ENCODE measurements around the gene HTRA2. TPM values are rescaled to one million over a fixed set of nuclear protein-coding genes. Genes with fewer than 3 reads are reported as not detected.
"Not testable (repeated sequence)": the region's sequence is repeated elsewhere in the genome, so short reads cannot be mapped to it uniquely, and the experiment has no call there.

HTRA2 gene
- total RNA-seq, 1 donor from 2014 or later = 53.1 TPM

DNA sequence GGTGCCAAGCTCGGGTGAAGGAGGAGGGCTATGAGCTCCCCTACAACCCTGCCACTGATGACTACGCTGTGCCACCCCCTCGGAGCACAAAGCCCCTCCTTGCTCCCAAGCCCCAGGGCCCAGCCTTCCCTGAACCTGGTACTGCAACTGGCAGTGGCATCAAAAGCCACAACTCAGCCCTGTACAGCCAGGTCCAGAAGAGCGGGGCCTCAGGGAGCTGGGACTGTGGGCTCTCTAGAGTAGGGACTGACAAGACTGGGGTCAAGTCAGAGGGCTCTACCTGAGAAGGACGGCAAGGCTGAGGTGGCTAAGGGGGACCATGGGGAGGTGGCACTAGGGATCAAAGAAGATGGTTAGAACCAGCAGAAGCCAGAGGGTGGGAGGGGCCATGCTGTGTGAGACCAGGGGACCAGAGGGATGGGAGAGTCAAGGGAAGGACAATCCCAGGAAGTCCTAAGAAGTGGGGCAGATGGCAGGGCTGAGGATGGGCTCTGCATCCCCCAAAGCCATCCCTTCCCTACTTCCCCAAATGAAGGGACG is 27.2 kb downstream of the HTRA2 start:
- Mint-ChIP-seq H3K27ac (no peak overlapping the region), H3K4me1 (peaks cover 25% of the 10 kb centered on the region), H3K27me3 (no peaks in the 10 kb centered on the region), H3K36me3 (ENCODE audit: low read depth) (peaks cover 16% of the 10 kb centered on the region), H3K4me3 (peak overlapping the region; percentile 97), H3K9me3 (no peaks in the 10 kb centered on the region)
- no peak for DNase-seq
- intact Hi-C loops (cut with micrococcal nuclease) = no loop called here
- ATAC-seq (ENCODE audit: low read depth) = no peak
- ChIA-PET CTCF (no interaction called here), POLR2A (interaction anchor here (0.9 to 1.6 kb wide), 2 partner anchors 20 to 27 kb away, joined by 3 to 5 read pairs; partner anchors contain the start of genes AUP1 and HTRA2)
- TF ChIP-seq, protein P1, sequence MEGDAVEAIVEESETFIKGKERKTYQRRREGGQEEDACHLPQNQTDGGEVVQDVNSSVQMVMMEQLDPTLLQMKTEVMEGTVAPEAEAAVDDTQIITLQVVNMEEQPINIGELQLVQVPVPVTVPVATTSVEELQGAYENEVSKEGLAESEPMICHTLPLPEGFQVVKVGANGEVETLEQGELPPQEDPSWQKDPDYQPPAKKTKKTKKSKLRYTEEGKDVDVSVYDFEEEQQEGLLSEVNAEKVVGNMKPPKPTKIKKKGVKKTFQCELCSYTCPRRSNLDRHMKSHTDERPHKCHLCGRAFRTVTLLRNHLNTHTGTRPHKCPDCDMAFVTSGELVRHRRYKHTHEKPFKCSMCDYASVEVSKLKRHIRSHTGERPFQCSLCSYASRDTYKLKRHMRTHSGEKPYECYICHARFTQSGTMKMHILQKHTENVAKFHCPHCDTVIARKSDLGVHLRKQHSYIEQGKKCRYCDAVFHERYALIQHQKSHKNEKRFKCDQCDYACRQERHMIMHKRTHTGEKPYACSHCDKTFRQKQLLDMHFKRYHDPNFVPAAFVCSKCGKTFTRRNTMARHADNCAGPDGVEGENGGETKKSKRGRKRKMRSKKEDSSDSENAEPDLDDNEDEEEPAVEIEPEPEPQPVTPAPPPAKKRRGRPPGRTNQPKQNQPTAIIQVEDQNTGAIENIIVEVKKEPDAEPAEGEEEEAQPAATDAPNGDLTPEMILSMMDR (IDR thresholded peaks at IDR 0.05) = no peak

DNA sequence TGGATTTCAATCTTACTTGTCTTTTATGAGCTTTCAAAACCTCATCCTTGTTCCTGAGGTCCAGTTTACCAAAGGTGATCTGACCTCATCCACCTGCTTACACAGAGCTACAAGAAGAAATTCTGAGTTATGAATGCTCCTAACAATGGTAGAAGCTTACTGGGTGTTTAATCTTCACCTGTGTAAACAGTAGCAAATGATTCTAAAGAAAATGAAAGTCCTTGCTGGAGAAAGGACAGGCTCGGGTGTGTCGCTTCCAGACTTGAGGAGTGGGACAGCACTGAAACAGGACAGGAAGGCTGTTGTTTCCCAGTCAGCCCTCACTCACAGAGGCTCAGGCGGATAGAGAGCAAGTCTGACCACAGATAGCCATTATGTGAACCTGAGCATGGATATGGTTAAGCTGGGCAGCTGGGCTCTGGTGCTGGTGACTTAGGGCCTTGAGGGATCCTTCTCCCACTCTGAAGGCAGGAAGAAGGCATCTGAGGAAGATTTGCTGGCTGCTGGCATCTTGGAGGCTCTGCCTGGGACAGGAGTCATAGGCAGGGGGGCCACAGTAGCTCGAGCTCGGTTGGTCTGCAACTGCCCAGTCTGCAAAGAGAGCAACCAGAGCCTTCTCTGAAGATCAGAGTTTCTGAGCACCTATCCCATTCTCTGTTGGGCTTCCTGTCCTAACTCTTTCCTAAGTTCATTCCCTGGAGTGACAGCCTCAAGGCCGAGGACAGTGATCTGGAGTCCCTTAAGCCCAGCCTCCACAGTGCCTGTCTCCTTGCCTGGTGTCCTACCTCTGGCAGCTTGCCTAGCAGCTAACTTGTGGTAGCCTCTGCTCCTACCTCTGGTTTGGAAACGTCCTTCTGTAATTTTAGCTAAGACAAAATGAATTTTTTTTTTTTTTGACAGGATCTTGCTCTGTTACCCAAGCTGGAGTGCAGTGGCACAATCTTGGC is 28.8 kb downstream of the HTRA2 start:
- DNase-seq (no peak), ATAC-seq (ENCODE audit: low read depth) (no peak)
- ChIA-PET POLR2A (interaction anchor here (0.5 to 1.1 kb wide), 3 partner anchors 28 to 376 kb away, joined by 3 to 5 read pairs (median 5); no protein-coding TSS in a partner anchor), CTCF (interaction anchor here (1.4 kb wide), 1 partner anchor 14 kb away, joined by 3 read pairs; no protein-coding TSS in a partner anchor)
- intact Hi-C loops (cut with micrococcal nuclease) = no loop called here
- Mint-ChIP-seq H3K27me3 (no peaks in the 10 kb centered on the region), H3K9me3 (no peaks in the 10 kb centered on the region), H3K4me1 (peaks cover 15% of the 10 kb centered on the region), H3K27ac (no peak overlapping the region), H3K36me3 (ENCODE audit: low read depth) (peaks cover 16% of the 10 kb centered on the region), H3K4me3 (no peak overlapping the region)
- TF ChIP-seq, protein P1 (IDR thresholded peaks at IDR 0.05) = no peak

GRCh38 chr2:74559912-74560311 is 30.2 kb downstream of the HTRA2 start:
- Mint-ChIP-seq H3K27ac (no peak overlapping the region), H3K9me3 (no peaks in the 10 kb centered on the region), H3K36me3 (ENCODE audit: low read depth) (peaks cover 13% of the 10 kb centered on the region), H3K4me1 (peaks cover 12% of the 10 kb centered on the region), H3K4me3 (no peak overlapping the region), H3K27me3 (no peaks in the 10 kb centered on the region)
- ChIA-PET CTCF (interaction anchor here (1.4 kb wide), 1 partner anchor 15 kb away, joined by 3 read pairs; no protein-coding TSS in a partner anchor), POLR2A (no interaction called here)
- TF ChIP-seq, protein P1 (IDR thresholded peaks at IDR 0.05) = no peak
- intact Hi-C loops (cut with micrococcal nuclease) = no loop called here
- DNase-seq (no peak), ATAC-seq (ENCODE audit: low read depth) (no peak)

- intact Hi-C loops (cut with micrococcal nuclease) = no loop called here
- Mint-ChIP-seq H3K4me1 (peaks cover 6% of the 10 kb centered on the region), H3K27ac (no peak overlapping the region), H3K4me3 (no peak overlapping the region), H3K9me3 (no peaks in the 10 kb centered on the region), H3K36me3 (ENCODE audit: low read depth) (peaks cover 11% of the 10 kb centered on the region), H3K27me3 (no peaks in the 10 kb centered on the region)
- DNase-seq (no peak), ATAC-seq (ENCODE audit: low read depth) (no peak)
- TF ChIP-seq, protein P1 (IDR thresholded peaks at IDR 0.05) = no peak
- ChIA-PET CTCF (no interaction called here), POLR2A (no interaction called here)
These were observed 30.9 kb downstream of the HTRA2 start for GRCh38 chr2:74560591-74560990.

DNA sequence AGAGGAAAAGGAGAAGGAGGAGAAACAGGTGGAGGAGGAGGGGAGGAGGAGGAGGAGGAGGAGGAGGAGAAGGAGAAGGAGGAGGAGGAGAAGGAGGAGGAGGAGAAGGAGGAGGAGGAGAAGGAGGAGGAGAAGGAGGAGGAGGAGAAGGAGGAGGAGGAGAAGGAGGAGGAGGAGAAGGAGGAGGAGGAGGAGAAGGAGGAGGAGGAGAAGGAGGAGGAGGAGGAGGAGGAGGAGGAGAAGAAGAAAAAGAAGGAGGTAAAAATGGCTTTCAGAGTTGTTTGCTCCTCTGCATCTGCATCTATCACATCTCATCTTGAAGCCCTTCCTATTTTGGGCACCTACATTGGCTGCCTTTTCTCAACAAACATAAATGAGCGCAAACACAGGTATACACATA is 31.3 kb downstream of the HTRA2 start:
- H3K36me3 Mint-ChIP-seq (ENCODE audit: low read depth) = peaks cover 11% of the 10 kb centered on the region

More for the DNA sequence above, 31.3 kb downstream of the HTRA2 start:
- DNase-seq; H3K27ac Mint-ChIP-seq; H3K27me3 Mint-ChIP-seq; H3K4me1 Mint-ChIP-seq; ATAC-seq (ENCODE audit: low read depth); CTCF ChIA-PET; POLR2A ChIA-PET; H3K9me3 Mint-ChIP-seq; H3K4me3 Mint-ChIP-seq; intact Hi-C loops (cut with micrococcal nuclease): not testable (repeated sequence)

All from activated B cell treated with CpG ODN at 0.5 μM for 24 hours (primary cell).